ENCODE measurements around the gene CD19.

The CD19 gene

DNA sequence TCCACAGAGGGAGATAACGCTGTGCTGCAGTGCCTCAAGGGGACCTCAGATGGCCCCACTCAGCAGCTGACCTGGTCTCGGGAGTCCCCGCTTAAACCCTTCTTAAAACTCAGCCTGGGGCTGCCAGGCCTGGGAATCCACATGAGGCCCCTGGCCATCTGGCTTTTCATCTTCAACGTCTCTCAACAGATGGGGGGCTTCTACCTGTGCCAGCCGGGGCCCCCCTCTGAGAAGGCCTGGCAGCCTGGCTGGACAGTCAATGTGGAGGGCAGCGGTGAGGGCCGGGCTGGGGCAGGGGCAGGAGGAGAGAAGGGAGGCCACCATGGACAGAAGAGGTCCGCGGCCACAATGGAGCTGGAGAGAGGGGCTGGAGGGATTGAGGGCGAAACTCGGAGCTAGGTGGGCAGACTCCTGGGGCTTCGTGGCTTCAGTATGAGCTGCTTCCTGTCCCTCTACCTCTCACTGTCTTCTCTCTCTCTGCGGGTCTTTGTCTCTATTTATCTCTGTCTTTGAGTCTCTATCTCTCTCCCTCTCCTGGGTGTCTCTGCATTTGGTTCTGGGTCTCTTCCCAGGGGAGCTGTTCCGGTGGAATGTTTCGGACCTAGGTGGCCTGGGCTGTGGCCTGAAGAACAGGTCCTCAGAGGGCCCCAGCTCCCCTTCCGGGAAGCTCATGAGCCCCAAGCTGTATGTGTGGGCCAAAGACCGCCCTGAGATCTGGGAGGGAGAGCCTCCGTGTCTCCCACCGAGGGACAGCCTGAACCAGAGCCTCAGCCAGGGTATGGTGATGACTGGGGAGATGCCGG, 769 bp downstream of the CD19 start:
- H3K4me3 ChIP-seq (ENCODE audit: control insufficient read depth, low read depth, low read length) = no peak overlapping the region
- DNase-seq (ENCODE audit: low read depth) = no peak
- TF ChIP-seq, protein P1, sequence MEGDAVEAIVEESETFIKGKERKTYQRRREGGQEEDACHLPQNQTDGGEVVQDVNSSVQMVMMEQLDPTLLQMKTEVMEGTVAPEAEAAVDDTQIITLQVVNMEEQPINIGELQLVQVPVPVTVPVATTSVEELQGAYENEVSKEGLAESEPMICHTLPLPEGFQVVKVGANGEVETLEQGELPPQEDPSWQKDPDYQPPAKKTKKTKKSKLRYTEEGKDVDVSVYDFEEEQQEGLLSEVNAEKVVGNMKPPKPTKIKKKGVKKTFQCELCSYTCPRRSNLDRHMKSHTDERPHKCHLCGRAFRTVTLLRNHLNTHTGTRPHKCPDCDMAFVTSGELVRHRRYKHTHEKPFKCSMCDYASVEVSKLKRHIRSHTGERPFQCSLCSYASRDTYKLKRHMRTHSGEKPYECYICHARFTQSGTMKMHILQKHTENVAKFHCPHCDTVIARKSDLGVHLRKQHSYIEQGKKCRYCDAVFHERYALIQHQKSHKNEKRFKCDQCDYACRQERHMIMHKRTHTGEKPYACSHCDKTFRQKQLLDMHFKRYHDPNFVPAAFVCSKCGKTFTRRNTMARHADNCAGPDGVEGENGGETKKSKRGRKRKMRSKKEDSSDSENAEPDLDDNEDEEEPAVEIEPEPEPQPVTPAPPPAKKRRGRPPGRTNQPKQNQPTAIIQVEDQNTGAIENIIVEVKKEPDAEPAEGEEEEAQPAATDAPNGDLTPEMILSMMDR (IDR thresholded peaks at IDR 0.05; ENCODE audit: control insufficient read depth, insufficient read depth, low read depth, low read length, missing control alignments) = no peak

DNA sequence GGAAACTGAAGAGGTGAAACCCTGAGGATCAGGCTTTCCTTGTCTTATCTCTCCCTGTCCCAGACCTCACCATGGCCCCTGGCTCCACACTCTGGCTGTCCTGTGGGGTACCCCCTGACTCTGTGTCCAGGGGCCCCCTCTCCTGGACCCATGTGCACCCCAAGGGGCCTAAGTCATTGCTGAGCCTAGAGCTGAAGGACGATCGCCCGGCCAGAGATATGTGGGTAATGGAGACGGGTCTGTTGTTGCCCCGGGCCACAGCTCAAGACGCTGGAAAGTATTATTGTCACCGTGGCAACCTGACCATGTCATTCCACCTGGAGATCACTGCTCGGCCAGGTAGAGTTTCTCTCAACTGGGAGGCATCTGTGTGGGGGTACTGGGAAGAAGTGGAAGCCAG, 1.4 kb downstream of the CD19 start:
- DNase-seq (ENCODE audit: low read depth) = no peak
- H3K4me3 ChIP-seq (ENCODE audit: control insufficient read depth, low read depth, low read length) = no peak overlapping the region
- TF ChIP-seq, protein P1 (IDR thresholded peaks at IDR 0.05; ENCODE audit: control insufficient read depth, insufficient read depth, low read depth, low read length, missing control alignments) = no peak

DNA sequence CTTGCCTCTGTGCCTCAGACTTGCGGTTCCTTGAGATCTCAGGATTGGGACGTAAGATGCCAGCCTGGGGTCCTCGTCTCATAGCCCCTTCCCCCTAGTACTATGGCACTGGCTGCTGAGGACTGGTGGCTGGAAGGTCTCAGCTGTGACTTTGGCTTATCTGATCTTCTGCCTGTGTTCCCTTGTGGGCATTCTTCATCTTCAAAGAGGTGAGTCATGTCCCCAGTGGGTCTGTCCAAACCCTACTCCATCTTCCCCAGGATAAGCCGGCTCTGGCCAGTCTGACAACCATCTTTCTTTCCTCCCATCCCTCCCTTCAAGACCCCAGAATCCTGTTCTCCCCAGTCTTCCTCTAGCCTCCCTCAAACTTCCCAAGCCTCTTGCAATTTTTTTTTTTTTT, 3.6 kb downstream of the CD19 start:
- H3K4me3 ChIP-seq (ENCODE audit: control insufficient read depth, low read depth, low read length) = no peak overlapping the region
- no peak for DNase-seq (ENCODE audit: low read depth)

DNA sequence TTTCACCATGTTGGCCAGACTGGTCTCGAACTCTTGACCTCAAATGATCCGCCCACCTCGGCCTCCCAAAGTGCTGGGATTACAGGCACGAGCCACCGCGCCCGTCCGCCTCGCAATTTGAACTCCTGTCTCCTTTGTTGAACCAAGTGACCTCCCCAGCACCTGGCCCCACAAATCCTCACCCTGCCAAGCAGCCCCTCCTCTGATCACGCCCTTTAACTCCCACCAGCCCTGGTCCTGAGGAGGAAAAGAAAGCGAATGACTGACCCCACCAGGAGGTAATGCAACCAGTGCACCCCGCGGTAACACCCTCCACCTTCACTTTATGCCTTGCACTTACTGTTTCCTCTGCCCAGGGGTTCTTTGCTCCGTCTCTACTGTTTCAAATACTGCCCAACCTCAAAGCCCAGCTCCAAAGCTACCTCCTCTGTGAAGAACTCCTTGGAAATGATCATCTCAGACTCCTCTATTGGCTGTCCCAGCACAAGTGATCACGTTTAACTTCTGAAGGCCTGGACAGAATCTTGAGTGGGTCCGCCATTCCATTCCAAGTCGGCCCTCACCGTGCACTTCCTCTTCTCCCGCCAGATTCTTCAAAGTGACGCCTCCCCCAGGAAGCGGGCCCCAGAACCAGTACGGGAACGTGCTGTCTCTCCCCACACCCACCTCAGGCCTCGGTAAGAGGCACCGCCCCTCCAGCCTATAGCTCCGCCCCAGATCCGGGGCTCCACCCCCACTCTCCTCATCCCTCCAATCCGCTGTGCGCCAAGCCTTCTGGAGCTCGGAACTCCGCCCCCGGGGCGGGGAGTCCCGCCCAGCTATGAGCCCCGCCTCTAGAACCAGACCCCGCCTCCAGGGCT, 4.4 kb downstream of the CD19 start:
- TF ChIP-seq, protein P1 (IDR thresholded peaks at IDR 0.05; ENCODE audit: control insufficient read depth, insufficient read depth, low read depth, low read length, missing control alignments) = no peak
- H3K4me3 ChIP-seq (ENCODE audit: control insufficient read depth, low read depth, low read length) = no peak overlapping the region
- DNase-seq (ENCODE audit: low read depth) = no peak

More for the DNA sequence above, 3.6 kb downstream of the CD19 start:
- TF ChIP-seq, protein P1 (IDR thresholded peaks at IDR 0.05; ENCODE audit: control insufficient read depth, insufficient read depth, low read depth, low read length, missing control alignments) = no peak

DNA sequence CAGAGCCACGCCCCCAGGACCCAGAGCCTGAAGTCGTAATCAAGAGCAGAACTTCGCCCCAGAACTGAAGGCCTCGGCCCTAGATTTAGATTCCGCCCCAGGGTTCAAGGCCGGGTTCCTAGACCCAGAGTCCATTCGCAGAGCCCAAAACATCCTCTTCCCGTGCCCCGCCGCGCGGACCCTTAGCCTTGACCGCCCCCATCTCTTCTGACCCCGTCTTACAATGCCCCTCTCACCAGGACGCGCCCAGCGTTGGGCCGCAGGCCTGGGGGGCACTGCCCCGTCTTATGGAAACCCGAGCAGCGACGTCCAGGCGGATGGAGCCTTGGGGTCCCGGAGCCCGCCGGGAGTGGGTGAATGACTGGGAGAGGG, 5.0 kb downstream of the CD19 start:
- no peak for DNase-seq (ENCODE audit: low read depth)
- TF ChIP-seq, protein P1 (IDR thresholded peaks at IDR 0.05; ENCODE audit: control insufficient read depth, insufficient read depth, low read depth, low read length, missing control alignments) = no peak
- H3K4me3 ChIP-seq (ENCODE audit: control insufficient read depth, low read depth, low read length) = no peak overlapping the region

DNA sequence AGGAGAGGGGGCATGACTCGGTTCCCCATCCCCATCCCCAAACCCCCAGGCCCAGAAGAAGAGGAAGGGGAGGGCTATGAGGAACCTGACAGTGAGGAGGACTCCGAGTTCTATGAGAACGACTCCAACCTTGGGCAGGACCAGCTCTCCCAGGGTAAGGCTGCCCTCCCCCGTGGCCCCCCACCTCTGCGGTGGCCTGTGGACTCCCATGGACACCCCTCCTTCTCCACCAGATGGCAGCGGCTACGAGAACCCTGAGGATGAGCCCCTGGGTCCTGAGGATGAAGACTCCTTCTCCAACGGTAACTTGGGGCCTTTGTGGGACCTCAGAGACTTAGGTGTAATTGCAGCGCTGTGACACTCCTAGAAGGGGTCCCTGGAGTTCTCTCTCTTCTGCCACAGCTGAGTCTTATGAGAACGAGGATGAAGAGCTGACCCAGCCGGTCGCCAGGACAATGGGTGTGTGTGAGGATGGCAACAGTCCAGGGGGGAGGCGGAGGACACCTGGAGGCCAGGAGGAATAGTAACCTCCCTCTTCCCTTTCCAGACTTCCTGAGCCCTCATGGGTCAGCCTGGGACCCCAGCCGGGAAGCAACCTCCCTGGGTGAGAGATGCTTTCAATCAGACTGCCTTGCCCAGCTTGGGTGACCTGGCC, 5.6 kb downstream of the CD19 start:
- TF ChIP-seq, protein P1 (IDR thresholded peaks at IDR 0.05; ENCODE audit: control insufficient read depth, insufficient read depth, low read depth, low read length, missing control alignments) = no peak
- no peak overlapping the region for H3K4me3 ChIP-seq (ENCODE audit: control insufficient read depth, low read depth, low read length)
- no peak for DNase-seq (ENCODE audit: low read depth)

Data from AG09309 (cell line).